ENCODE data around the gene CPLX3. TPM values are rescaled to one million over a fixed set of nuclear protein-coding genes. Genes with fewer than 3 reads are reported as not detected.
A peak's percentile ranks its signal among the peaks of the same experiment; 100 is the strongest.

The CPLX3 gene
- total and polyA plus RNA-seq, 8 donors: 0.14 TPM; not detected in 7

GRCh38 chr15:74779162-74779648 is 47.2 kb upstream of the CPLX3 start:
- TF ChIP-seq CTCF (IDR thresholded peaks at IDR 0.05): no peak
- intact Hi-C loops (cut with DNase I): no loop called here
- H3K4me3 ChIP-seq: no peak overlapping the region
- peaks cover 30 to 89% of the 10 kb centered on the region in 2 donors for H3K4me1 ChIP-seq
- no peak for ATAC-seq
- peak in 1 of 4 donors; percentile 74 for DNase-seq
- no peaks in the 10 kb centered on the region for H3K27me3 ChIP-seq
- no peaks in the 10 kb centered on the region for H3K9me3 ChIP-seq
- H3K27ac ChIP-seq: peak overlapping the region in 1 of 2 donors; percentile 91
- no peaks in the 10 kb centered on the region for H3K36me3 ChIP-seq

- no peaks in the 10 kb centered on the region for H3K9me3 ChIP-seq
- ATAC-seq: peak; percentile 3
- H3K4me1 ChIP-seq: peaks cover 40 to 89% of the 10 kb centered on the region in 2 donors
- H3K27me3 ChIP-seq: no peaks in the 10 kb centered on the region
- intact Hi-C loops (cut with DNase I): no loop called here
- H3K27ac ChIP-seq: peak overlapping the region in 1 of 2 donors; percentile 91
- H3K4me3 ChIP-seq: peak overlapping the region in 1 of 2 donors; percentile 85
- peak in 2 of 4 donors; percentile 68 to 78 for DNase-seq
- no peak for TF ChIP-seq CTCF (IDR thresholded peaks at IDR 0.05)
- no peaks in the 10 kb centered on the region for H3K36me3 ChIP-seq
Measured at GRCh38 chr15:74780523-74781430, 45.6 kb upstream of the CPLX3 start.

GRCh38 chr15:74781431-74782258 is 44.8 kb upstream of the CPLX3 start, which contains the start of gene CSK:
Gene CSK (plus strand): TSS chr15:74782080. CDS start chr15:74798298, 16,218 bp downstream.
- DNase-seq: peak; percentile 69 to 95 (median 80)
- peak; percentile 34 to 77 for TF ChIP-seq CTCF (IDR thresholded peaks at IDR 0.05)
- intact Hi-C loops (cut with DNase I): no loop called here
- peak within 1 kb of the TSS; percentile 65 to 85 for H3K4me3 ChIP-seq
- H3K27ac ChIP-seq: peak within 1 kb of the TSS; percentile 84 to 91
- peaks cover 46 to 87% of the 10 kb centered on the region in 2 donors for H3K4me1 ChIP-seq
- no peaks in the 10 kb centered on the region for H3K27me3 ChIP-seq
- H3K9me3 ChIP-seq: no peaks in the 10 kb centered on the region
- H3K36me3 ChIP-seq: no peaks in the 10 kb centered on the region
- ATAC-seq: peak; percentile 83

- no peaks in the 10 kb centered on the region for H3K9me3 ChIP-seq
- TF ChIP-seq CTCF (IDR thresholded peaks at IDR 0.05): no peak
- H3K4me3 ChIP-seq: peak overlapping the region; percentile 65 to 85
- H3K36me3 ChIP-seq: no peaks in the 10 kb centered on the region
- peaks cover 46 to 87% of the 10 kb centered on the region in 2 donors for H3K4me1 ChIP-seq
- no peaks in the 10 kb centered on the region for H3K27me3 ChIP-seq
- DNase-seq: peak in 2 of 4 donors; percentile 55 to 92
- intact Hi-C loops (cut with DNase I): no loop called here
- H3K27ac ChIP-seq: peak overlapping the region; percentile 84 to 91
- ATAC-seq: peak; percentile 15
Measured at GRCh38 chr15:74782259-74783071, 44.0 kb upstream of the CPLX3 start.
